ENCODE measurements around the gene DHX34.

- TF ChIP-seq CTCF (IDR thresholded peaks at IDR 0.05; ENCODE audit: insufficient read depth, low read length, poor library complexity, severe bottlenecking) (no peak), EZH2phosphoT487 (conservative IDR thresholded peaks at IDR 0.05; ENCODE audit: low read length) (no peak)
These were observed 8.9 kb downstream of the DHX34 start for GRCh38 chr19:47357788-47358680.

All from SU-DHL-6 (cell line).